Renal cortical epithelial cell (primary cell): ENCODE measurements around the gene PRND. TPM values are rescaled to one million over a fixed set of nuclear protein-coding genes. Genes with fewer than 3 reads are reported as not detected.

Experiments
- total RNA-seq: library from RNA; depleted of rRNA; stranded (reverse); fragments of >200 nt; gene quantifications from 2 replicates; pipeline ENCODE4 v1.2.3, GENCODE V29; 2014

PRND gene
- total RNA-seq, 1 donor from 2014 or later = not detected

Other genes starting within 250 kb of the PRND start
- 82.0 and 91.7 TPM in 2 replicates for gene PRNP, start 35.5 kb upstream of the PRND start, total RNA-seq
- gene RASSF2, start 101.7 kb downstream of the PRND start, total RNA-seq = 2.4 and 13.9 TPM in 2 replicates